DOHH2 (cell line): ENCODE measurements around the gene HDAC4.

Experiments used
- H3F3A ChIP-seq: fragments of 200-600 bp; sonication (generic), shearing (Covaris generic); 2 replicates; pipeline ENCODE4 v1.6.0; 2016; ENCODE audit warnings: antibody characterized with exemption, mild to moderate bottlenecking; ENCODE audit not compliant: control insufficient read depth, insufficient read depth
- H3K27ac ChIP-seq: fragments of 200-600 bp; sonication (generic); 2 replicates; pipeline ENCODE4 v1.5.1; 2014; ENCODE audit warnings: low read depth, mild to moderate bottlenecking, low read length, moderate library complexity
- H3K27me3 ChIP-seq: fragments of 200-600 bp; sonication (generic); 2 replicates; pipeline ENCODE4 v1.6.1; 2014; ENCODE audit warnings: mild to moderate bottlenecking, low read length, mixed read lengths; ENCODE audit not compliant: control insufficient read depth
- H3K36me3 ChIP-seq: fragments of 200-600 bp; sonication (generic); 2 replicates; pipeline ENCODE4 v1.6.1; 2014; ENCODE audit warnings: mild to moderate bottlenecking, low read length, moderate library complexity, mixed read lengths; ENCODE audit not compliant: control insufficient read depth
- H3K4me1 ChIP-seq: fragments of 200-600 bp; sonication (generic); 2 replicates; pipeline ENCODE4 v1.6.1; 2014; ENCODE audit warnings: mild to moderate bottlenecking, low read length, mixed read lengths; ENCODE audit not compliant: control insufficient read depth
- H3K4me2 ChIP-seq: fragments of 200-600 bp; sonication (generic); 2 replicates; pipeline ENCODE4 v1.6.0; 2014; ENCODE audit warnings: mild to moderate bottlenecking, low read length, moderate library complexity
- H3K4me3 ChIP-seq: fragments of 200-600 bp; sonication (generic); 2 replicates; pipeline ENCODE4 v1.5.1; 2014; ENCODE audit warnings: mild to moderate bottlenecking, low read length, mixed read lengths
- H3K79me2 ChIP-seq: fragments of 200-600 bp; sonication (generic); 2 replicates; pipeline ENCODE4 v1.6.1; 2014; ENCODE audit warnings: mild to moderate bottlenecking, low read length, mixed read lengths; ENCODE audit not compliant: control insufficient read depth
- H3K9me2 ChIP-seq: fragments of 200-600 bp; sonication (generic); replicated peaks from 2 replicates; pipeline ENCODE4 v1.6.1; 2014; ENCODE audit warnings: mild to moderate bottlenecking, low read length, mixed read lengths; ENCODE audit not compliant: control insufficient read depth
- H3K9me3 ChIP-seq: fragments of 200-600 bp; sonication (generic); 2 replicates; pipeline ENCODE4 v1.6.1; 2014; ENCODE audit warnings: antibody characterized with exemption, low read length, mixed read lengths; ENCODE audit not compliant: control insufficient read depth, insufficient read depth
- H4K20me1 ChIP-seq: fragments of 200-600 bp; sonication (generic); 2 replicates; pipeline ENCODE4 v1.6.0; 2014; ENCODE audit warnings: low read depth, mild to moderate bottlenecking, antibody characterized with exemption, low read length, moderate library complexity; ENCODE audit not compliant: control insufficient read depth, insufficient read depth
- EZH2phosphoT487 ChIP-seq: fragments of 200-600 bp; sonication (generic); IDR thresholded peaks from 2 replicates; pipeline ENCODE4 v1.6.1; 2017; ENCODE audit warnings: borderline replicate concordance, mild to moderate bottlenecking, antibody characterized with exemption, low read length, moderate library complexity, mixed read lengths
- TF ChIP-seq, protein P1 (sequence below): fragments of 200-600 bp; sonication (generic); IDR thresholded peaks from one replicate; pipeline ENCODE4 v1.5.1; 2014; ENCODE audit warnings: antibody characterized with exemption, mild to moderate bottlenecking, low read depth, low read length; ENCODE audit not compliant: poor library complexity, severe bottlenecking

Gene HDAC4

DNA sequence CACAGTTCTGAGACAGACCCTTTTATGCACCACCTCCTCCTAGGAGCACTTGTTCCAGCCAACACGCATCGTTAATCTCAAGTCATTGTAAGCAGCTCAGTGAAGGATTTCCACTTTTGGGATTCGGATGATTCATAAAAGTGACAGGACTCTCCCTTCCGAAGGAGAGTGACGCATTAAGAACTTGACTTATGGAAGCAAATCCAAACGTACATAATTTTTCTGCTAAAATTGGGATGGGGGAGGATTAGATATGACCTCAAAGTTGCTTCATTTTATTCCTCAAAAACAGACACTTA, 387.2 kb downstream of the HDAC4 start:
- H3K9me3 ChIP-seq = no peaks in the 10 kb centered on the region; the same call in 1 of the 2 replicates
- no peak overlapping the region for H3K4me3 ChIP-seq
- H3K9me2 ChIP-seq = no peaks in the 10 kb centered on the region
- H3K79me2 ChIP-seq = no peaks in the 10 kb centered on the region
- no peaks in the 10 kb centered on the region for H4K20me1 ChIP-seq
- no peaks in the 10 kb centered on the region for H3K27me3 ChIP-seq
- TF ChIP-seq, protein P1, sequence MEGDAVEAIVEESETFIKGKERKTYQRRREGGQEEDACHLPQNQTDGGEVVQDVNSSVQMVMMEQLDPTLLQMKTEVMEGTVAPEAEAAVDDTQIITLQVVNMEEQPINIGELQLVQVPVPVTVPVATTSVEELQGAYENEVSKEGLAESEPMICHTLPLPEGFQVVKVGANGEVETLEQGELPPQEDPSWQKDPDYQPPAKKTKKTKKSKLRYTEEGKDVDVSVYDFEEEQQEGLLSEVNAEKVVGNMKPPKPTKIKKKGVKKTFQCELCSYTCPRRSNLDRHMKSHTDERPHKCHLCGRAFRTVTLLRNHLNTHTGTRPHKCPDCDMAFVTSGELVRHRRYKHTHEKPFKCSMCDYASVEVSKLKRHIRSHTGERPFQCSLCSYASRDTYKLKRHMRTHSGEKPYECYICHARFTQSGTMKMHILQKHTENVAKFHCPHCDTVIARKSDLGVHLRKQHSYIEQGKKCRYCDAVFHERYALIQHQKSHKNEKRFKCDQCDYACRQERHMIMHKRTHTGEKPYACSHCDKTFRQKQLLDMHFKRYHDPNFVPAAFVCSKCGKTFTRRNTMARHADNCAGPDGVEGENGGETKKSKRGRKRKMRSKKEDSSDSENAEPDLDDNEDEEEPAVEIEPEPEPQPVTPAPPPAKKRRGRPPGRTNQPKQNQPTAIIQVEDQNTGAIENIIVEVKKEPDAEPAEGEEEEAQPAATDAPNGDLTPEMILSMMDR = no peak
- no peak for TF ChIP-seq EZH2phosphoT487
- no peaks in the 10 kb centered on the region for H3K4me1 ChIP-seq
- no peaks in the 10 kb centered on the region for H3K36me3 ChIP-seq
- H3F3A ChIP-seq = no peaks in the 10 kb centered on the region
- H3K27ac ChIP-seq = no peak overlapping the region
- H3K4me2 ChIP-seq = no peak overlapping the region

DNA sequence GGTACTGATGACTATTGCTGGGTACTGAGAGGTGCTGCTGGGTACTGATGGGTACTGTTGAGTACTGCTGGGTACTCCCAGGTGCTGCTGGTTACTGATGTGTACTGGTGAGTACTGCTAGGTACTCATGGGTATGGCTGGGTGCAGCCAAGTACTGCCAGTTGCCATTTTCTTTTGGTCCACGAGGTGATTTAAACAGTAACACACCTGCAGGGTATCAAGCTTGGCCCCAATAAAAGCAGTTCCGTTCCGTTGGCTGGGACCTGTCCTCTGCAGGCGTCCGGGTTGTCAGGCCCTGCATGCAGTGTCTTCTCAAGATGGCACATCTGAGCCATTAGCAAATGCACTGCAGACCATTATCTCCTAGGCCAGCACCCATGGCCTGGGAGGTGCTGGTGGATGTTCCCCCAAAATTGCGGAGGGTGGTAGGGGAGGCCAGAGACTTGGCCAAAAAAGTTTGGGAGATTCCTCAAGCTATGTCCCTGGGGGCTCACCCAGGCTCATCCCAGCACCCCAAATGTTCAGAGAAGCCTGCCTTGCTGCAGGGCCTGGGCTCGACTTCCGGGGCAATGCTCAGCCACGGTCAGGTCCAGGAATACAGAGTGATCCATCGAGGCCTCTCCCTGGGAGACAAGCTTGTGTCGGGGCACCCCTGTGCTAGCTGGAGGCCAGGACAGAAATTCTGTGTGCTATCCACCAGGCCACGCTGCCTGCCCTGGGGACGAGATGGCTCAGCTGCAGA, 387.7 kb downstream of the HDAC4 start:
- no peaks in the 10 kb centered on the region for H3K36me3 ChIP-seq
- H3K4me3 ChIP-seq = no peak overlapping the region
- H3K9me3 ChIP-seq = no peaks in the 10 kb centered on the region
- no peaks in the 10 kb centered on the region for H3F3A ChIP-seq
- TF ChIP-seq, protein P1 = no peak
- TF ChIP-seq EZH2phosphoT487 = no peak
- H3K79me2 ChIP-seq = no peaks in the 10 kb centered on the region
- H3K4me1 ChIP-seq = no peaks in the 10 kb centered on the region
- H4K20me1 ChIP-seq = no peaks in the 10 kb centered on the region
- H3K27ac ChIP-seq = no peak overlapping the region
- H3K27me3 ChIP-seq = no peaks in the 10 kb centered on the region
- H3K9me2 ChIP-seq = no peaks in the 10 kb centered on the region
- no peak overlapping the region for H3K4me2 ChIP-seq

DNA sequence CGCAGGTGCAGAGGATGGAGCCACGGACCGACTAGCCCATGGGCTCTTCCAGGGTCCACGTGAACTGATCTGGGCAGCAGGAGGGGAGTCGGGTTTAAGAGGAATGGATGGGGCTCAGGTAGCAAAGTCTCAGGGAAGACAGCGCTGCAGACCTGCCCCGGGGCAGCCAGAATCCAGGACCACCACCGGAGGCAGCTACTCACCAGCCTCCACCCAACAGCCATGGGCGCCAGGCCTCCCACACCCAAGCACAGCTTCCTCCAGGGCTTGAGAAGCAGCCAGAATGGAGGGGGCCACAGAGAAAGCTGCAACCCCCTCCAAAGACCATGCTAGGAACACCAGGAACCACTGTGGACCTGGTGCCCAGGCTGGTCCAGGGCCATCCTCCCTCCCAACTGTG, 388.6 kb downstream of the HDAC4 start:
- no peaks in the 10 kb centered on the region for H3K79me2 ChIP-seq
- H4K20me1 ChIP-seq = no peaks in the 10 kb centered on the region
- no peaks in the 10 kb centered on the region for H3K4me1 ChIP-seq
- no peak overlapping the region for H3K4me2 ChIP-seq
- TF ChIP-seq EZH2phosphoT487 = no peak
- TF ChIP-seq, protein P1 = no peak
- no peaks in the 10 kb centered on the region for H3F3A ChIP-seq
- no peaks in the 10 kb centered on the region for H3K27me3 ChIP-seq
- H3K9me2 ChIP-seq = no peaks in the 10 kb centered on the region
- H3K9me3 ChIP-seq = no peaks in the 10 kb centered on the region
- H3K36me3 ChIP-seq = no peaks in the 10 kb centered on the region
- no peak overlapping the region for H3K4me3 ChIP-seq
- H3K27ac ChIP-seq = no peak overlapping the region
